Hypothalamus (tissue), 51 donors: ENCODE measurements around the gene PARP15.
"Not testable (repeated sequence)": the region's sequence is repeated elsewhere in the genome, so short reads cannot be mapped to it uniquely, and the experiment has no call there.

Source experiments
- DNase-seq, 51 donors: peaks; one replicate each; lab custom pipeline; 2025; lab: John Stamatoyannopoulos, UW

PARP15 gene

DNA sequence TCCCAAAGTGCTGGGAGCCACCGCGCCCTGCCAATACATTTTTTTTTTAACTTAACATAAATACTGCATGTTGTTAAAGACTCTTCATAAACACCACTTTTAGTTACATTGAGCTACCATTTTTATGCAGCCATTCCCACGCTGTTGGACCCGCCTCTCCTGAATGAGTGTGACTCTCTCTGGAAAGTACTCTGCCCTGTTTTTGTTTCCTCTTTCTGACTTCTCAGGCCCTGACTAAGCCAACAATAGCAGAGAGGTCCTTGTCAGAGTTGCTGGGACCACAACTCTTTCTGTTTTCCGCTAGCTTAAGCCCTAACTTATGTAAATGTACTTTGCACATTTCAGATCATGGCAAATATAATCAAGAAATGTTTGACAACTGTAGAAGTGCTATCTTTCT lies 35.2 kb downstream of the PARP15 start:
- DNase-seq = no peak

- no peak for DNase-seq
These were observed 37.9 kb downstream of the PARP15 start for GRCh38 chr3:122615303-122615702.

- DNase-seq = no peak
These were observed 41.2 kb downstream of the PARP15 start for GRCh38 chr3:122618614-122619013.

- no peak for DNase-seq
These were observed 41.6 kb downstream of the PARP15 start for GRCh38 chr3:122619040-122619439.

GRCh38 chr3:122620399-122620798 lies 42.9 kb downstream of the PARP15 start:
- DNase-seq = no peak

DNA sequence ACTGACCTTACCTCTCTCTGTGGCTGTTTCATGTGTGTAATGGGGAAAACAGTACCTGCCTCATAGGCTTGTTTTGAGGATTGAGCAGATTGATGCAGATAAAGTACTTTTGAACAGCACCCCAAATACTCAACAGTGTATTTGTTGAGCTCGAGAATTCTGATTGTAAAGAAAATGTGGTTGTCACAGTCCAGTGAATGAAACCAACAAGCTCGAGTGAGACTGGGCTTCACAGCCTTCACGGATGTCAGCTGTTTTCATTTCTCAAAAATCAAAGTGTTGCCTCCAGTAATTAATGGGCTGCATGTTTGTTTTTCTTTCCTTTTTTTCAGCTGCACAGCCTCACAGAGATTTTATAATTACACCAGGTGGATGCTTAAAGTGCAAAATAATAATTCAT lies 43.7 kb downstream of the PARP15 start:
- DNase-seq = no peak

- no peak for DNase-seq
These were observed 45.8 kb downstream of the PARP15 start for GRCh38 chr3:122623031-122623829.

DNA sequence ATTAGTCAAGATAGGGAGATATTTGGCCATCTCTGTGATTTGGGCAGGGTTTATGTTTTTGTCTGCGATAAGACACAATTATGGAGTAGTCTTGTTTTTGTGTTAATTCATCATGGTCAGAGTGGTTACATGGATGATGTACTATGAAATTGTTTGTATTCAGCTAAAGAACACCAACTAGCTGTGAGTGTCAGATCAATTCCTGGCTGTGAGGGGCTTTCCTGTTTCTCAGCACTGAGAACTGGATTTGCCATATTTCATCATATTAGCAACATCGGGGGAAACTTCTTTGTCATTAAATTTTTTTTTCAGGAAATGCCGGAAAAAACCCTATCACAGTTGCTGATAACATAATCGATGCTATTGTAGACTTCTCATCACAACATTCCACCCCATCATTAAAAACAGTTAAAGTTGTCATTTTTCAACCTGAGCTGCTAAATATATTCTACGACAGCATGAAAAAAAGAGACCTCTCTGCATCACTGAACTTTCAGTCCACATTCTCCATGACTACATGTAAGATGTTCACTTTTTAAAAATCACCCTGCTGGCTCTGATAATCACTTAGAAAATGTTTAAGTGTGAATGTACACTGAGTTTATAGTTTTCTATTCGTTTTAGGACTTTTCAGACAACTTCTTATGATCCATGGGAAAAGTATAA lies 49.2 kb downstream of the PARP15 start:
- DNase-seq = no peak

- DNase-seq = no peak
These were observed 49.9 kb downstream of the PARP15 start for GRCh38 chr3:122627301-122627700.

DNA sequence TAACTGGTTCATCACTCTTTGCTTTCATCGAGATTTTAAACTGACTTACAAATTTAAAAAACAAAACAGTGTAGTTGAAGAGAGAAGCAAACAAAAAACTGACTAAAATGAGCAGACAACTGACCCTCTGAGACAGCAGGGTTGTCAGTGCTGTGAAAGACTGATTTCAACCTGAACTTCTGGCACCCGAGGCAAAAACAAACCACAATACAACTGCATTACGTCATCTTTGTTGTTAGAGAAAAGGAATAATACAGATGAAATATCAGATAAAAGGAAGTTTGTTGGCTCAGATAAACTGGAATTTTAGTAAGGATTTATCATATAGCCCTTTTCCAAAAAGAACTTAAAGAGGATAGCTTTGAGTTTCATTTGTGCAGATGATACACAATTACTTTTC lies 51.1 kb downstream of the PARP15 start:
- DNase-seq = no peak

GRCh38 chr3:122629763-122630162 lies 52.3 kb downstream of the PARP15 start:
- DNase-seq = no peak

- DNase-seq = no peak
These were observed 58.3 kb downstream of the PARP15 start for GRCh38 chr3:122635789-122636188.

DNA sequence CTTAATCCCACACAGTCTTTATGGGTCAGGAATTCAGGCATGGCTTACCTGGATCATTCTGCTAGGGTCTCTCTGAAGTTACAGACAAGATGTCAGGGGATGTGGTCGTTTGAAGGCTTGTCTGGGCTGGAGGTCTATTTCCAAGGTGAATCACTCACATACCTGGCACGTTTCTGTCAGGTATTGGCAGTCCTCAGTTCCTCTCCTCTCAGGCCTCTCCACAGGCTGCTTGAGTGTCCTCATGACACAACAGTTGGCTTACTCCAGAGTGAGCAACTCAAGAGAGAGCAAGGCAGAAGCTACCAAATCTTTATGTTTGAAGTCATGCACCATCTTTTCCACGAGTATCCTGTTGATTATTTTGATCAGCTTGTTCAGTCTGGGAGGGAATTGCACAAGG lies 59.2 kb downstream of the PARP15 start:
- no peak for DNase-seq

- no peak for DNase-seq
These were observed 63.1 kb downstream of the PARP15 start for GRCh38 chr3:122640437-122640999.

- DNase-seq = no peak
These were observed 65.5 kb downstream of the PARP15 start for GRCh38 chr3:122642935-122643334.

GRCh38 chr3:122646146-122646988 lies 68.9 kb downstream of the PARP15 start:
- no peak for DNase-seq

DNA sequence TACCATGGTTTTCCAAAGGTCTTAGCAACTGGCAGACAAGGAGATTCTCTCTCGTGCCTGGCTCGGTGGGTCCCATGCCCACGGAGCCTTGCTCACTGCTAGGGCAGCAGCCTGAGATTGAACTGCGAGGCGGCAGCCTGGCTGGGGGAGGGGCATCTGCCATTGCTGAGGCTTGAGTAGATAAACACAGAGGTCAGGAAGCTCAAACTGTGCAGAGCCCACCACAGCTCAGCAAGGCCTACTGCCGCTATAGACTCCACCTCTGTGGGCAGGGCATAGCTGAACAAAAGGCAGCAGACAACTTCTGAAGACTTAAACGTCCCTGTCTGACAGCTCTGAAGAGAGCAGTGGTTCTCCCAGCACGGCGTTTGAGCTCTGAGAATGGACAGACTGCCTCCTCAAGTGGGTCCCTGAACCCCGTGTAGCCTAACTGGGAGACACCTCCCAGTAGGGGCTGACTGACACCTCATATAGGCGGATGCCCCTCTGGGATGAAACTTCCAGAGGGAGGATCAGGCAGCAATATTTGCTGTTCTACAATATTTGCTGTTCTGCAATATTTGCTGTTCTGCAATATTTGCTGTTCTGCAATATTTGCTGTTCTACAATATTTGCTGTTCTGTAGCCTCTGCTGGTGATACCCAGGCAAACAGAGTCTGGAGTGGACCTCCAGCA lies 73.9 kb downstream of the PARP15 start:
- not testable (repeated sequence) for DNase-seq

GRCh38 chr3:122651962-122652361 lies 74.5 kb downstream of the PARP15 start:
- DNase-seq = not testable (repeated sequence)

DNA sequence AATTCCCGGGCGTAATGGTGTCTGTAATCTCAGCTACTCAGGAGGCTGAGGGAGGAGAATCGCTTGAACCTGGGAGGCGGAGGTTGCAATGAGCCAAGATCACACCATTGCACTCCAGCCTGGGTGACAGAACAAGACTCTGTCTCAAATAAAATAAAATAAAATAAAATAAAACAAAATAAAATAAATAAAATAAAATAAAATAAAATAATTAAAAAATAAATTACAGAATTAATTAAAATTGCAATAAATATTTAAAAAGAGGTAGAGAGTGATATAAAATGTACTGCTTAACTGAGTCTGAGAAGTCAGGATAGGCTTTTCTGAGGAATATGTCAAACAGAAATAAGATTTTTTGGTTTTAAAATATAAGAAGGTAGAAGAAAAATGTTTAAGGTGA lies 80.9 kb downstream of the PARP15 start:
- DNase-seq = not testable (repeated sequence)

GRCh38 chr3:122660297-122660974 lies 83.0 kb downstream of the PARP15 start:
- no peak for DNase-seq
